ENCODE data around the gene NCOA1. TPM values are rescaled to one million over a fixed set of nuclear protein-coding genes. Genes with fewer than 3 reads are reported as not detected.

NCOA1 gene
- total RNA-seq, 2 donors from 2014 or later: 20.1 to 22.6 TPM

DNA sequence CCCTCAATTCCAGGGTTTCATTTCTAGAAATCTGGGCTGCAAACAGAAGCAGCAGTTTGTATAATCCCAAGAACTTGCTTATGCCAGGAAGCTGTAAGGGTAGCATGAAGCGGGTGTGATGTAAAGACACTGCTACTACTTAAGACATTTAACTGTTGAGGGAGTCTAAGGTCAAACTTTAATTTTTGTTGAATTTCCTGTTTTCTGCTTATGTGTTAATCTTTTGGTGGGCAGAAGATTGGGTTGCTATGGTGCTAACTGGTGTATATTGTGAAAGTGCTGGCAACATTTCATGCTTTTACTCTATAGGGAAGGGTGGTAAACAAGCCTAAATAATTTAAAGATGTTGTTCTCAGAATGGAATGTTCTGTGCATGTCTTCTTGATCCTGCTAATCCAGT lies 2.7 kb downstream of the NCOA1 start:
- no peak for DNase-seq
- Mint-ChIP-seq H3K27ac (no peak overlapping the region), H3K4me3 (no peak overlapping the region), H3K9me3 (no peaks in the 10 kb centered on the region), H3K36me3 (ENCODE audit: low read depth) (no peaks in the 10 kb centered on the region), H3K4me1 (peaks cover 38% of the 10 kb centered on the region), H3K27me3 (ENCODE audit: insufficient read depth) (peaks cover 32% of the 10 kb centered on the region)
- no peaks in the 10 kb centered on the region for H3K9me3 ChIP-seq (ENCODE audit: control insufficient read depth, low read length)
- no peaks in the 10 kb centered on the region for H3K36me3 ChIP-seq (ENCODE audit: control insufficient read depth, insufficient read depth, low read length)
- no peak overlapping the region for H3K27ac ChIP-seq (ENCODE audit: low read depth, low read length)
- H3K4me3 ChIP-seq (ENCODE audit: low read length): no peak overlapping the region
- TF ChIP-seq CTCF (conservative IDR thresholded peaks at IDR 0.05): no peak
- H3K9ac ChIP-seq (ENCODE audit: extremely low read depth, low read length, poor library complexity, severe bottlenecking): no peak overlapping the region
- 75 to 91% methylated on average over 1 of the region's 1 CpG for WGBS, 2 experiments (ENCODE audit: insufficient coverage in 1 of 2, insufficient read length in 1 of 2)
- peaks cover 13% of the 10 kb centered on the region for H3K27me3 ChIP-seq (ENCODE audit: control insufficient read depth, insufficient read depth, low read length, poor library complexity, severe bottlenecking)
- H3K4me1 ChIP-seq (ENCODE audit: control insufficient read depth, insufficient read depth, low read length): no peaks in the 10 kb centered on the region

DNA sequence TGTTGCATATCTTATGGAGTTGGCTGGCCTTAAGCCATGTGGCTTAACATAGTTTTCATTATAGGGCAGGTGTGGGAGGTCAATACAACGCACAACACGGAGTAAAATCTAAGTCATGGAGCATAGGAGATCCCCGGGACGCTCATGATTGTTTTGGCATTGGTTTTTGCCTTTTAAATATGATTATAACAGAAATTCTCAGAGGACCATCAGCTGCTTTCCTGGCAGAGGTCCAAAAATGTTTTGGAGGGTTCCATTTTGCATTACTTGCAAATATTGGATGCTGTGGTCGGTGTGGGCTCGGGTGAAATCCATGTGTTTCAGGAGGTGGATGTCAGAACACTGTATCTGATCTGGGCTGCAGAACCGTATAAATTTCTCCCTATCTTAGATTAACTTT lies 3.4 kb downstream of the NCOA1 start:
- no peak overlapping the region for H3K9ac ChIP-seq (ENCODE audit: extremely low read depth, low read length, poor library complexity, severe bottlenecking)
- Mint-ChIP-seq H3K27me3 (ENCODE audit: insufficient read depth) (peaks cover 32% of the 10 kb centered on the region), H3K4me3 (no peak overlapping the region), H3K27ac (no peak overlapping the region), H3K4me1 (peaks cover 37% of the 10 kb centered on the region), H3K36me3 (ENCODE audit: low read depth) (no peaks in the 10 kb centered on the region), H3K9me3 (no peaks in the 10 kb centered on the region)
- WGBS, 2 experiments (ENCODE audit: insufficient coverage in 1 of 2, insufficient read length in 1 of 2): 94 to 100% methylated on average over 4 to 7 of the region's 7 CpGs
- no peak for DNase-seq
- H3K4me3 ChIP-seq (ENCODE audit: low read length): no peak overlapping the region
- H3K4me1 ChIP-seq (ENCODE audit: control insufficient read depth, insufficient read depth, low read length): no peaks in the 10 kb centered on the region
- no peak for TF ChIP-seq CTCF (conservative IDR thresholded peaks at IDR 0.05)
- no peak overlapping the region for H3K27ac ChIP-seq (ENCODE audit: low read depth, low read length)
- H3K9me3 ChIP-seq (ENCODE audit: control insufficient read depth, low read length): no peaks in the 10 kb centered on the region
- H3K36me3 ChIP-seq (ENCODE audit: control insufficient read depth, insufficient read depth, low read length): no peaks in the 10 kb centered on the region
- peaks cover 13% of the 10 kb centered on the region for H3K27me3 ChIP-seq (ENCODE audit: control insufficient read depth, insufficient read depth, low read length, poor library complexity, severe bottlenecking)

- Histone ChIP-seq H3K9ac (ENCODE audit: extremely low read depth, low read length, poor library complexity, severe bottlenecking) (no peak overlapping the region), H3K4me3 (ENCODE audit: low read length) (no peak overlapping the region), H3K27ac (ENCODE audit: low read depth, low read length) (no peak overlapping the region), H3K27me3 (ENCODE audit: control insufficient read depth, insufficient read depth, low read length, poor library complexity, severe bottlenecking) (peaks cover 13% of the 10 kb centered on the region), H3K36me3 (ENCODE audit: control insufficient read depth, insufficient read depth, low read length) (no peaks in the 10 kb centered on the region), H3K4me1 (ENCODE audit: control insufficient read depth, insufficient read depth, low read length) (peaks cover 2% of the 10 kb centered on the region), H3K9me3 (ENCODE audit: control insufficient read depth, low read length) (no peaks in the 10 kb centered on the region)
- no peak overlapping the region for H3K27ac Mint-ChIP-seq
- peaks cover 37% of the 10 kb centered on the region for H3K4me1 Mint-ChIP-seq
- no peaks in the 10 kb centered on the region for H3K36me3 Mint-ChIP-seq (ENCODE audit: low read depth)
- no peak overlapping the region for H3K4me3 Mint-ChIP-seq
- H3K27me3 Mint-ChIP-seq (ENCODE audit: insufficient read depth): peaks cover 32% of the 10 kb centered on the region
- no peak for TF ChIP-seq CTCF (conservative IDR thresholded peaks at IDR 0.05)
- WGBS, 2 experiments (ENCODE audit: insufficient coverage in 1 of 2, insufficient read length in 1 of 2): 94 to 95% methylated on average over 2 to 4 of the region's 4 CpGs
- no peak for DNase-seq
- no peaks in the 10 kb centered on the region for H3K9me3 Mint-ChIP-seq
Observed at GRCh38 chr2:24495451-24495850, 4.4 kb downstream of the NCOA1 start.

Measured in endodermal cell (in vitro differentiated cells).